Measurements from ENCODE around the gene GPER1.
A peak's percentile ranks its signal among the peaks of the same experiment; 100 is the strongest.

GPER1 gene

GRCh38 chr7:1054438-1054837 lies 33.5 kb upstream of the GPER1 start:
- no peak for DNase-seq

DNA sequence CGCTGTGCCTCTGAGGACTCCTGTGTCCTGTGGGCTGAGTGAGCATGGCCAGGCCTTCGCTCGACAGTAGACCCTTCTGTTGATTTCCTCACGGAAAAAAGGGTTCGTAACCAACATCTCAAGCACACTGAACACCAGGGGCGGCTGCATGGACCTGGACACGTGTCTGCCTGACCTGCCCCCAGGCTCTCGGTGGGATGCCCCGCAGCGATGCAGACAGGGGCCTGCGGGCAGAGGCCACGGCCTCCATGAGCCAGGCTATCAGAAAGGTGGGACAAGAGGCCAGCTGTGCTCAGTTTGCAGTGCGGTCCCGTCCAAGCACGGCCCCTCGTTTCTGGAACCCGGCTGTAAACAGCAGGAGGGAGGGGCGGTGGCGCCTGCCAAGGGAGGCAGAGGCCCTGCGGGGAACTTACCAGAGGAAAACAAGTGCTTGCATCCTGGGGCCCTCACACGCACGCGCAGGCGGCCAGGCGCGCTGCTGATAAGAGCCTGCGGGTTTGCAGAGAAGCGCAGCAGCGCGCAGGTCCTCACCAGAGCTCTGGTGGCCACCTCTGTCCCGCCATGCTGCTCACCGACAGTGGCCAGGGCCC lies 33.0 kb upstream of the GPER1 start:
- DNase-seq, result no peak

DNA sequence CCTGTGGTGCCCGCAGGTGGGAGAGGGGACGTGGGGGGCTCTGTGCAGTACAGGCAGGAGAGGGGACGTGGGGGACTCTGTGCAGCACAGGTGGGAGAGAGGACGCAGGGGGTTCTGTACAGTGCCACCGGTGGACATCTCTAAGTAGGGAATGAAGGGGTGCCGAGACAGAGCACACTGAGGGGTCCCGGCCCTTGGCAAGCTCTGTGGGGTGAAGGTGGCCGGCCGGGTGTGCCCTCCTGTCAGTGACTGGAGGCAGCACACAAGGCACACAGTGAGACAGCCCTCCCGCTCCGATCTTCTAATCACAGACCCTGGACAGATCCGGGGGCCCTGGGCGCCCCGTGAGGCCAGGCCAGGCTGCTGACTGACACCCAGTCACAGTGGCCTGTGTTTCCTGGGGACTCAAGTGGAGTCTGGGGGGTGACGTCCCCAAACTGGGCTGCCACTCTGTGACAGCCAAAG lies 32.4 kb upstream of the GPER1 start:
- no peak for DNase-seq

DNA sequence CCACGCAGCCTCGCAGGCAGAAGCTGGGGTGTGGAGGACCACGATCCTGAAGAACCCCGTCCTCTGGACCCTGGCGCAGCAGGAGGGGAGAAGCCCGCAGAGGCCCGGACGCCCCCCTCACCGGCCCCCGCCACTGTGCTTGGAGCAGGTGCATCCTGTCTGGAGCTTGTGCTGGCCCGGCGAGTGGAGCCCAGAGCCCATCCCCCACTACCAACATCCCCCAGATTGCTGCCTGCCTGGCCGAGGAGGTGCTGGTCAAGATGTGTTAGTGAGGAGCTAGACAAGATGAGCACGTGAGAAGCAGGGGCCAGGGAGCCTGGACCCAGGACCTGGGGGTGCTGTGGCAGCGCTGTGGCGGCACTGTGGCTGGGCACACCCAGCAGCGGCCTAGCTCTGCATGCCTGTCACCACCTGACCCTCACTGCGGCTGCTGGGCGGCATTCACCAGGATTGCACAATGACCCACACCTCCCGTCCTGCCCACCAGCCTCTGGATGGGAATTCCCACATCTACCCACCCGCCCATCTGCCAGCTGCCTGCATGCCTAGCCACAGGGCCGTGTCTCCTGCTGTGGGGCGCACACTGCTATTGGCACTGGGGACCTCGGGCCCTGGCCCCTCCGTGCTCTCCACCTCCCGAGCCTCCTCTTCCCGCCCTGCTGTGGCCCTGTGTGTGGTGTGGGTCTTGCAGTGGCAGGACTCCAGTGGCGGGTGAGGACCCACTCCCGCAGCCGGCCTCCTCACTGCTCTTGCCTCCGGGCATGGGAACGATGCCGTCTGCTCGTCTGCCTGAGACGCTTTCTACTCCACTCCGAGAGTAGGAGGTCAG lies 31.7 kb upstream of the GPER1 start:
- DNase-seq, result no peak

- DNase-seq, result no peak
Observed at GRCh38 chr7:1056785-1057410, 31.0 kb upstream of the GPER1 start.

- no peak for DNase-seq
Observed at GRCh38 chr7:1057416-1058291, 30.3 kb upstream of the GPER1 start.

GRCh38 chr7:1058311-1058710 lies 29.6 kb upstream of the GPER1 start:
- DNase-seq, result no peak

GRCh38 chr7:1058821-1059199 lies 29.1 kb upstream of the GPER1 start:
- no peak for DNase-seq

DNA sequence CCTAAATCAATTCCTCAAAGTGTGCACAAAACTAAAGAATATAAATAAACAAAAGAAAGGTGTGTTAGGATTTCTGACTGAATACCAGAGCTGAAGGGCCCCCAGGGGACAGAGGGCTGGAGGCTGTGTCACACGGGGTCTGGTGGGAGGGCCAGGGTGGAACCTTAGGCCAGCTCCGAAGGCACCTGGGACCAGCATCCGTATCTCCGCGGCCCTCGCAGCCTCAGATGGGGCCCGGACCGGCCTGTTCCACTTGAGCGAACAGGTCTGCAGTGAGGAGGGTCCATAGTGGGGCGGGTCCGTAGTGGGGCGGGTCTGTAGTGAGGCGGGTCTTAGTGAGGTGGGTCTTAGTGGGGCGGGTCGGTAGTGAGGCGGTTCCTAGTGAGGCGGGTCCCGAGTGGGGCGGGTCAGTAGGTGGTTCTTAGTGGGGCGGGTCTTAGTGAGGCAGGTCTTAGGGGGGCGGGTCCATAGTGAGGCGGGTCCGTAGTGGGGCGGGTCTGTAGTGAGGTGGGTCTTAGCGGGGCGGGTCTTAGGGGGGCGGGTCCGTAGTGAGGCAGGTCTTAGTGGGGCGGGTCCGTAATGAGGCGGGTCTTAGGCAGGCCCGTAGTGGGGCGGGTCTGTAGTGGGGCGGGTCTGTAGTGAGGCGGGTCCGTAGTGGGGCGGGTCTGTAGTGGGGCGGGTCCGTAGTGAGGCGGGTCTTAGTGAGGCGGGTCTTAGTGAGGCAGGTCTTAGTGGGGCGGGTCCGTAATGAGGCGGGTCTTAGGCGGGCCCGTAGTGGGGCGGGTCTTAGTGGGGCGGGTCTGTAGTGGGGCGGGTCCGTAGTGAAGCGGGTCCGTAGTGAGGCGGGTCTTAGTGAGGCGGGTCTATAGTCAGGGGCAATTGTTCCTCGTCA lies 28.5 kb upstream of the GPER1 start:
- no peak for DNase-seq

GRCh38 chr7:1060315-1061072 lies 27.4 kb upstream of the GPER1 start:
- DNase-seq, result no peak

DNA sequence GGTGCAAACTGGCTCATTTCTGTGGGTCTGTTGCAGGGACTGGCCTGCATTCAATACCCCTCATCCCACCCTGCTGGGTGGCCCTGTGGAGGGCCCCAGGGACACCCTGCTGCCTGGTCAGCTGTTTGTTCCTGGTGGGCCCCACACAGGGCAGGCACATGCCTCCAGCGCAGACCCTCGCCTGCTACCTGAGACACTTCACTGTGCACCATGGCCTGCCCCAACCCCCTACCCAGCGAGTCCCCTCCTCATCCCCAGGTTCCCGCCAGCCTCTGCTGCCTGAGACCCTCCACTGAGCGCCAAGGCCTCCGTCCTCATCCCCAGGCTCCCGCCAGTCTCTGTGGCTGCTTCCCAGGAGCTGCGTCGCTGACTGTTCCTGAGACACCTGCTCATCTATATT lies 26.7 kb upstream of the GPER1 start:
- DNase-seq, result no peak

GRCh38 chr7:1062296-1063294 lies 25.3 kb upstream of the GPER1 start:
- DNase-seq, result no peak

- no peak for DNase-seq
Observed at GRCh38 chr7:1063361-1063760, 24.6 kb upstream of the GPER1 start.

DNA sequence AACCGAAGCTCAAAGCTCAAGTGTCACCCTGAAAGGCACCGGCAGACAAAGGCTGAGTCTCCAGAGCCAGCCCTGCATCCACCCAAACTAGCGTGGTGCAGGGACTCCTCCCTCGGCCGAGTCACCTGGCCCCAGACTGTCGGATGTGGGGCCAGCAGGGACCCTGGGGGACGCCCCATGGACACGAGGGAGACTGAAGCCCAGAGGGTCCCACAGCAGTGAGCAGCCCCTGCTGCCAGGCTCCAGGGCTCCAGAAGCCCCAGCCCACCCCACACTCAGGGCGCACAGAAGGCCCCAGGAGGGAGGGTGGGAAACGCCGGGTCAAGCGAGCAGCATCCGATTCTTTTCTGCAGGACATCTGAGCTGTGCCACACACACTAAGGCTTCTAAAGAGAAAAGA lies 23.3 kb upstream of the GPER1 start:
- DNase-seq, result no peak

GRCh38 chr7:1065263-1065584 lies 22.7 kb upstream of the GPER1 start:
- no peak for DNase-seq

DNA sequence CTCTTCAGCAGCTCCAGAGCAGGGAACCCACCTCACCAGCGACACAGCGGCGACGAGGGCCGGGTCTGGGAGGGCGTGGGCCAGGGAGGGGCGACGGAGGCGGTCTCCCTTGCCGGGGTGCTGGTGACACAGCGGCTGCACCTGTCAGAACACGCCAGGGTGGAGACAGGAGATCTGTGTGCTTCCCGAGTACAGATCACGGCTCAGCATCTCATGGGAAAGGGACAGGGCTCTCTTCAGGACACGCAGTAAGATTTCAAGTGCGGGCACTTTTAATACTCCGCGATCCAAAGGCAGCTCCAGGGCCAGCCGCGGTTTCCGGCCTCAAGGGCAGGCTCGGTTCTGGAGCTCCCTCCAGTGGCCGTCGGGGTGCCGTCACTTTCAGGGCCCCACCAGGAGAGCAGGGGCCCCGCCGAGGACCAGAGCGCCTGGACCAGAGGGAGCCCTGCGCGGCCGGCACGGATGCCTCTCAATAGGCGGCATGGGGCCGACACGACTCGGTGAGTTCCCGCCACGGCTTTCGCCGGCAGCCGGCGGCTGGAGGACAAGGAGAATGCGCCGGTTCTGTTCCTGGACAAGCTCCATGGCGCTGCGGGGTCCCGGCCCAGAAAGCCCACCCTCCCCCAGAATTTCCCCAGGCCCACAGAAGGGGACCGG lies 22.2 kb upstream of the GPER1 start:
- DNase-seq, result peak; percentile 29

DNA sequence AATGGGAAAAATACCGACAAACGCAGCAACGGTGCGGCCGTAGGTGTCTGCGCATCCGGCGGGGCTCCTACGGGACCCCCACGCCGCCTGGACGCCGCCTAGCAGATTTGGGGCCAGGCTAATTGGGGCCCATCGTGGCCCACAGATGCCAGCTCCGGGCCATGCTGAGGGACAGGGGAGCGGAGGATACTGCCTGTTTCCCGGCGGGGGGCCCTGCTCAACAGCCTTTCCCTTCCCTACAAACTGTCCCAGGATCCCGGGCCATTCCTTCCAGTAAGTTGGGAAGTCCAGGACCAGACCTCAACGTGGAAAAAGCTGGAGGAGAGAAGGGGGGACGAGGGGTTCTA lies 21.7 kb upstream of the GPER1 start:
- no peak for DNase-seq

DNA sequence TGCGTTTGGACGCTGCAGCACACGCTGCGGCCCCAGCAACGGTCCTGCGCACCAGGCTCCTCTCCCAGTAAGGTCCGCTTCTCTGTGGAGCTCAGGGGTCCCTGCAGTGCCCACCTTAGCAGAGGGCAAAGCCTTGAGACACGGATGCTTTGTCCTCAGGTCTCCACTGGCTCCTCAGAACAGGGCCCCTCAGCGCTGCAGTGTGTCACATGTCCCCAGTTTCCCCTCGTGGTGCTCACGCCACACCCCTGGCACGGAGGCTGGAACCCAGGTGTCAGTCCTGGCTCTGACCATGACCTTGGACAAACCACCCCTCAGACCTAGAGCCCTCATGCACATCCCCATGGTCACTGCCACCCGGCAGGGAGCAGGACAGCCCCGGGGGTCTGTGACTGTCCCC lies 19.9 kb upstream of the GPER1 start:
- DNase-seq, result no peak

GRCh38 chr7:1068619-1069018 lies 19.3 kb upstream of the GPER1 start:
- DNase-seq, result no peak

DNA sequence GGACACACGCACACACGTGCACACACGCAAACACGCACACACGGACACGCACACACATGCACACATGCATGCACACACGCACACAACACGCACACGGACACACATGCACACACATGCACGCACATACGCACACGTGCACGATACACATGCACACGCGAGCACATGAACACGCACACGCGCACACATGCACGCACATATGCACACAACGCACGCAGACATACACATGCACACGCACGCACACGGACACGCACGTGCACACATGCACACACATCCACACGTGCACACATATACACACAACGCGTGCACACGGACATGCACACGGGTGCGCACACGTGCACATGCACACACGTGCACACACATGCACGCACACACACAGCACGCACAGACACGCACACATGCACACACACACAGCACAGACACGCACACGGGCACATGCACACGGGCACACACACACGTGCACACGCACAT lies 17.3 kb upstream of the GPER1 start:
- no peak for DNase-seq

All from T1000 (cell line).